Measurements from ENCODE around the gene LRRC70.
"Not testable (repeated sequence)": the region's sequence is repeated elsewhere in the genome, so short reads cannot be mapped to it uniquely, and the experiment has no call there.

LRRC70 gene

GRCh38 chr5:62578540-62578939, at the start of gene LRRC70:
Gene LRRC70, plus strand, starts transcription at chr5:62578819. Its CDS starts 620 bp downstream, at chr5:62579439.
- DNase-seq (ENCODE audit: low read depth, low spot score), result peak; percentile 59

- no peak for DNase-seq (ENCODE audit: low read depth, low spot score)
These were observed 45.0 kb upstream of the LRRC70 start for GRCh38 chr5:62533597-62533996.

- no peak for DNase-seq (ENCODE audit: low read depth, low spot score)
These were observed 44.0 kb upstream of the LRRC70 start for GRCh38 chr5:62534461-62535236.

GRCh38 chr5:62536232-62536631, 42.4 kb upstream of the LRRC70 start:
- DNase-seq (ENCODE audit: low read depth, low spot score), result no peak

GRCh38 chr5:62536783-62537182, 41.8 kb upstream of the LRRC70 start:
- DNase-seq (ENCODE audit: low read depth, low spot score), result no peak

GRCh38 chr5:62538017-62538942, 40.3 kb upstream of the LRRC70 start:
- no peak for DNase-seq (ENCODE audit: low read depth, low spot score)

GRCh38 chr5:62542720-62543119, 35.9 kb upstream of the LRRC70 start:
- no peak for DNase-seq (ENCODE audit: low read depth, low spot score)

GRCh38 chr5:62547945-62548630, 30.5 kb upstream of the LRRC70 start:
- DNase-seq (ENCODE audit: low read depth, low spot score), result no peak

- no peak for DNase-seq (ENCODE audit: low read depth, low spot score)
These were observed 28.5 kb upstream of the LRRC70 start for GRCh38 chr5:62550103-62550502.

- DNase-seq (ENCODE audit: low read depth, low spot score), result no peak
These were observed 22.7 kb upstream of the LRRC70 start for GRCh38 chr5:62555930-62556329.

GRCh38 chr5:62558941-62559340, 19.7 kb upstream of the LRRC70 start:
- DNase-seq (ENCODE audit: low read depth, low spot score), result no peak

GRCh38 chr5:62560786-62561185, 17.8 kb upstream of the LRRC70 start:
- DNase-seq (ENCODE audit: low read depth, low spot score), result no peak

GRCh38 chr5:62561896-62562295, 16.7 kb upstream of the LRRC70 start:
- no peak for DNase-seq (ENCODE audit: low read depth, low spot score)

GRCh38 chr5:62562867-62563266, 15.8 kb upstream of the LRRC70 start:
- DNase-seq (ENCODE audit: low read depth, low spot score), result no peak

- DNase-seq (ENCODE audit: low read depth, low spot score), result no peak
These were observed 14.5 kb upstream of the LRRC70 start for GRCh38 chr5:62564101-62564500.

GRCh38 chr5:62565740-62566139, 12.9 kb upstream of the LRRC70 start:
- DNase-seq (ENCODE audit: low read depth, low spot score), result not testable (repeated sequence)

- DNase-seq (ENCODE audit: low read depth, low spot score), result no peak
These were observed 10.5 kb upstream of the LRRC70 start for GRCh38 chr5:62568143-62568542.

GRCh38 chr5:62568800-62569432, 9.7 kb upstream of the LRRC70 start:
- DNase-seq (ENCODE audit: low read depth, low spot score), result no peak

GRCh38 chr5:62569470-62569869, 9.1 kb upstream of the LRRC70 start:
- no peak for DNase-seq (ENCODE audit: low read depth, low spot score)

GRCh38 chr5:62572918-62573514, 5.6 kb upstream of the LRRC70 start:
- DNase-seq (ENCODE audit: low read depth, low spot score), result no peak

GRCh38 chr5:62574599-62574998, 4.0 kb upstream of the LRRC70 start:
- DNase-seq (ENCODE audit: low read depth, low spot score), result no peak
